Left ventricle myocardium inferior (tissue), 1 donor: ENCODE data around the gene UBXN1. TPM values are rescaled to one million over a fixed set of nuclear protein-coding genes. Genes with fewer than 3 reads are reported as not detected.

Experiments used
- DNase-seq: peaks from one replicate; pipeline ENCODE4 v3.0.0-alpha.2; 2020
- H3K27ac ChIP-seq: fragments of 200-600 bp; replicated peaks from 2 replicates; pipeline ENCODE4 v1.8.0; 2021
- H3K27me3 ChIP-seq: fragments of 200-600 bp; 2 replicates; pipeline ENCODE4 v1.8.0; 2021; ENCODE audit warnings: low read depth
- H3K36me3 ChIP-seq: fragments of 200-600 bp; 2 replicates; pipeline ENCODE4 v1.8.0; 2021
- H3K4me1 ChIP-seq: fragments of 200-600 bp; 2 replicates; pipeline ENCODE4 v1.8.0; 2021
- H3K4me3 ChIP-seq: fragments of 200-600 bp; 2 replicates; pipeline ENCODE4 v1.8.0; 2021; ENCODE audit warnings: mild to moderate bottlenecking, moderate library complexity
- H3K9me3 ChIP-seq: fragments of 200-600 bp; replicated peaks from 2 replicates; pipeline ENCODE4 v1.8.0; 2021
- CTCF ChIP-seq: fragments of 200-600 bp; IDR thresholded peaks from 2 replicates; pipeline ENCODE4 v1.8.0; 2021; ENCODE audit warnings: antibody characterized with exemption, mild to moderate bottlenecking, borderline replicate concordance
- intact Hi-C: fragments of 100-400 bp; cut with micrococcal nuclease; formaldehyde crosslinking; loops from one replicate; pipeline ENCODE4 v1.11.0; 2022
- total RNA-seq: library from RNA; stranded (reverse); fragmentation: NEBNext Ultra II Directional; extraction: Animal tissue kit (Norgen Biotek cat#: 25700); gene quantifications from one replicate; pipeline ENCODE4 v1.2.1, GENCODE V29; 2021
- donor health status: DM: no; HTN: yes; CAD: no; lungs with severe emphysema.

The UBXN1 gene
- total RNA-seq, 1 donor from 2014 or later: 82.3 TPM

- Histone ChIP-seq H3K4me1 (peaks cover 67% of the 10 kb centered on the region), H3K36me3 (peaks cover 31% of the 10 kb centered on the region), H3K27ac (peak overlapping the region; percentile 94), H3K9me3 (no peaks in the 10 kb centered on the region), H3K27me3 (no peaks in the 10 kb centered on the region), H3K4me3 (peak overlapping the region; percentile 66)
- no peak for TF ChIP-seq CTCF
- intact Hi-C loops: no loop called here
- no peak for DNase-seq
Observed at GRCh38 chr11:62708392-62708791, 29.5 kb upstream of the UBXN1 start.

- peak within 1 kb of the TSS; percentile 94 for H3K27ac ChIP-seq
- no peak for DNase-seq
- peaks cover 57% of the 10 kb centered on the region for H3K4me1 ChIP-seq
- peaks cover 20% of the 10 kb centered on the region for H3K36me3 ChIP-seq
- intact Hi-C loops: no loop called here
- no peaks in the 10 kb centered on the region for H3K9me3 ChIP-seq
- H3K27me3 ChIP-seq: no peaks in the 10 kb centered on the region
- TF ChIP-seq CTCF: no peak
- H3K4me3 ChIP-seq: peak within 1 kb of the TSS; percentile 76
Observed at GRCh38 chr11:62707277-62707861, 28.5 kb upstream of the UBXN1 start, which contains the start of the genes BSCL2 and GNG3. Gene BSCL2 (minus strand): TSS chr11:62707424. CDS start chr11:62707195, 229 bp downstream. Gene GNG3 (plus strand): TSS chr11:62707676. CDS start chr11:62708296, 620 bp downstream.

GRCh38 chr11:62706850-62707247 lies 28.0 kb upstream of the UBXN1 start:
- H3K36me3 ChIP-seq: peaks cover 20% of the 10 kb centered on the region
- intact Hi-C loops: no loop called here
- peak overlapping the region; percentile 76 for H3K4me3 ChIP-seq
- no peaks in the 10 kb centered on the region for H3K9me3 ChIP-seq
- H3K4me1 ChIP-seq: peaks cover 53% of the 10 kb centered on the region
- TF ChIP-seq CTCF: no peak
- no peaks in the 10 kb centered on the region for H3K27me3 ChIP-seq
- DNase-seq: no peak
- H3K27ac ChIP-seq: peak overlapping the region; percentile 94

- H3K27ac ChIP-seq: peak overlapping the region; percentile 94
- intact Hi-C loops: no loop called here
Observed at GRCh38 chr11:62705880-62706849, 27.3 kb upstream of the UBXN1 start.

More at GRCh38 chr11:62705880-62706849, 27.3 kb upstream of the UBXN1 start:
- Histone ChIP-seq H3K4me1 (peaks cover 53% of the 10 kb centered on the region), H3K4me3 (peak overlapping the region; percentile 76), H3K9me3 (no peaks in the 10 kb centered on the region), H3K36me3 (peaks cover 20% of the 10 kb centered on the region), H3K27me3 (no peaks in the 10 kb centered on the region)
- peak; percentile 94 for DNase-seq
- no peak for TF ChIP-seq CTCF
